ENCODE data around the gene FRMPD1.

Gene FRMPD1

GRCh38 chr9:37636511-37637448, 14.0 kb upstream of the FRMPD1 start:
- no peak for DNase-seq (ENCODE audit: low read depth)

- no peak for DNase-seq (ENCODE audit: low read depth)
Observed at GRCh38 chr9:37639109-37639762, 11.5 kb upstream of the FRMPD1 start.

GRCh38 chr9:37639841-37640240, 10.9 kb upstream of the FRMPD1 start:
- DNase-seq (ENCODE audit: low read depth): no peak

GRCh38 chr9:37640246-37640645, 10.5 kb upstream of the FRMPD1 start:
- no peak for DNase-seq (ENCODE audit: low read depth)

- no peak for DNase-seq (ENCODE audit: low read depth)
Observed at GRCh38 chr9:37641331-37641730, 9.4 kb upstream of the FRMPD1 start.

GRCh38 chr9:37643214-37643613, 7.5 kb upstream of the FRMPD1 start:
- DNase-seq (ENCODE audit: low read depth): no peak

GRCh38 chr9:37645903-37646506, 4.7 kb upstream of the FRMPD1 start:
- DNase-seq (ENCODE audit: low read depth): no peak

- no peak for DNase-seq (ENCODE audit: low read depth)
Observed at GRCh38 chr9:37650299-37650872, 368 bp upstream of the FRMPD1 start.

GRCh38 chr9:37652261-37652660, 1.5 kb downstream of the FRMPD1 start:
- DNase-seq (ENCODE audit: low read depth): no peak

GRCh38 chr9:37653385-37653784, 2.6 kb downstream of the FRMPD1 start:
- DNase-seq (ENCODE audit: low read depth): no peak

- no peak for DNase-seq (ENCODE audit: low read depth)
Observed at GRCh38 chr9:37656936-37657335, 6.2 kb downstream of the FRMPD1 start.

GRCh38 chr9:37660691-37661090, 9.9 kb downstream of the FRMPD1 start:
- DNase-seq (ENCODE audit: low read depth): no peak

GRCh38 chr9:37663926-37664325, 13.2 kb downstream of the FRMPD1 start:
- no peak for DNase-seq (ENCODE audit: low read depth)

- DNase-seq (ENCODE audit: low read depth): no peak
Observed at GRCh38 chr9:37667706-37668105, 17.0 kb downstream of the FRMPD1 start.

- DNase-seq (ENCODE audit: low read depth): no peak
Observed at GRCh38 chr9:37668116-37668601, 17.4 kb downstream of the FRMPD1 start.

- no peak for DNase-seq (ENCODE audit: low read depth)
Observed at GRCh38 chr9:37669232-37669631, 18.5 kb downstream of the FRMPD1 start.

- DNase-seq (ENCODE audit: low read depth): no peak
Observed at GRCh38 chr9:37675661-37676060, 24.9 kb downstream of the FRMPD1 start.

- DNase-seq (ENCODE audit: low read depth): no peak
Observed at GRCh38 chr9:37676411-37676830, 25.7 kb downstream of the FRMPD1 start.

- DNase-seq (ENCODE audit: low read depth): no peak
Observed at GRCh38 chr9:37677435-37677834, 26.7 kb downstream of the FRMPD1 start.

GRCh38 chr9:37678789-37679273, 28.1 kb downstream of the FRMPD1 start:
- no peak for DNase-seq (ENCODE audit: low read depth)

- no peak for DNase-seq (ENCODE audit: low read depth)
Observed at GRCh38 chr9:37679649-37680402, 29.1 kb downstream of the FRMPD1 start.
